Breast epithelium (tissue), 3 donors: ENCODE data around the gene KLKB1.

Experiments used
- POLR2A ChIP-seq: fragments of 450-650 bp; IDR thresholded peaks from one replicate; pipeline ENCODE4 v1.6.1; 2016; ENCODE audit warnings: antibody characterized with exemption, mild to moderate bottlenecking, moderate library complexity
- TF ChIP-seq, protein P1 (sequence below), 3 donors: fragments of 450-650 bp; IDR thresholded peaks; one replicate each; pipeline ENCODE4 v1.5.1; 2016 to 2017; ENCODE audit warnings: antibody characterized with exemption in 3 of 3, mild to moderate bottlenecking in 3 of 3, moderate library complexity in 3 of 3

DNA sequence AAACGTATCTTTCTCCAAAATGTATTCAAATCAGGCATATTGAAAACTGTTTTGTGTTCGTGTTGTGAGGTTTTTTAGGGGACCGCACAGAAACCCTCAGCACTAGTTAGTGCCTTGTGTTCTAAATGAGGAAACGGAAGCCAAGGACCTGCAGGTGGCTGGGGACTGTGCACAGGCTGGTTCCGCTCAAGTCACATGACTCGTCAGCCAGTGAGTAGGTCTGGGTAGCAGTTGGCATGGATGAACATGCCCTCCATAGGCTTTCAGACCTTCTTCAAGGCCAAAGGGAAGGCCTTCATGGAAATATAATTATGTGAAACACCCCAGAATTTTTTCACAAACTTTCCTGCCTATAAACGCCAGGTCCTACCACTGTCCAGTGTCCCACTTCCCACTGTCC lies 37.4 kb downstream of the KLKB1 start:
- TF ChIP-seq, protein P1, sequence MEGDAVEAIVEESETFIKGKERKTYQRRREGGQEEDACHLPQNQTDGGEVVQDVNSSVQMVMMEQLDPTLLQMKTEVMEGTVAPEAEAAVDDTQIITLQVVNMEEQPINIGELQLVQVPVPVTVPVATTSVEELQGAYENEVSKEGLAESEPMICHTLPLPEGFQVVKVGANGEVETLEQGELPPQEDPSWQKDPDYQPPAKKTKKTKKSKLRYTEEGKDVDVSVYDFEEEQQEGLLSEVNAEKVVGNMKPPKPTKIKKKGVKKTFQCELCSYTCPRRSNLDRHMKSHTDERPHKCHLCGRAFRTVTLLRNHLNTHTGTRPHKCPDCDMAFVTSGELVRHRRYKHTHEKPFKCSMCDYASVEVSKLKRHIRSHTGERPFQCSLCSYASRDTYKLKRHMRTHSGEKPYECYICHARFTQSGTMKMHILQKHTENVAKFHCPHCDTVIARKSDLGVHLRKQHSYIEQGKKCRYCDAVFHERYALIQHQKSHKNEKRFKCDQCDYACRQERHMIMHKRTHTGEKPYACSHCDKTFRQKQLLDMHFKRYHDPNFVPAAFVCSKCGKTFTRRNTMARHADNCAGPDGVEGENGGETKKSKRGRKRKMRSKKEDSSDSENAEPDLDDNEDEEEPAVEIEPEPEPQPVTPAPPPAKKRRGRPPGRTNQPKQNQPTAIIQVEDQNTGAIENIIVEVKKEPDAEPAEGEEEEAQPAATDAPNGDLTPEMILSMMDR (IDR thresholded peaks at IDR 0.05), result no peak
- TF ChIP-seq POLR2A, result no peak
